Measurements from ENCODE around the gene TNIP2. TPM values are rescaled to one million over a fixed set of nuclear protein-coding genes. Genes with fewer than 3 reads are reported as not detected.

Gene TNIP2
- total RNA-seq, 1 donor from 2014 or later: 25.3 TPM

DNA sequence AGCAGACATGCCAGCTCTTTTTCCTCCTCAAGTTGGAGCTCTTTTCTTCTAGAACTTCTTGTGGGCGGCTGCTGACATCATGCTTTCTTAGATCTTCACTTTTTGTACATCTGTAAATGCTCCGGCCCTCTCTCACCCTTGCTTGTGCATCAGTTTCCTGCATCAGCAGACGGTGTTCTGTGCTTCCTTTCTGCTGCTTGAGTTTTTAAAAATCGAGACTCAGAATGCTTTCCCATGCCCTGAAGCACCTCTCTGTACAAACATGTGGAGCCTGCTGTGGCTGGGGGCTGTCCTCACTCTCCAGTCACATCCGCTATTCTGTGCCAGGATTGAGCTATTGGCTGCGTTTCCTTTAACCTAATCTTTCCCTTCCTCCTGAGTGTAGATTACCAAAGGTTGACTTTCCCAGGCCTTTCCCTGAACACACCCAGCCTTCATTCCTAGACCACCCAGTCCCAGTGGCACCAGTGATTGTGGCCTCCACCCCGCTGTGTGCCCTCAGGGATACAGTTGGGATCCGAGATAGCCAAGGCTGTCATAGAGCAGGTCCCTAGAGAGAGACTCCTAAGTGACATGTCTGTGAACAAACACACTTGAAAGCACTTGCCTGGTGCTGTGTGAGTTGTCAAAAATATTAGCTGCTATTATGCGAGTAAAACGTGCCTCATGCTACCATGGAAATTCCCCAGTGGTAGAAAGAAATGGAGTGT lies 41.9 kb downstream of the TNIP2 start:
- no peak for DNase-seq (ENCODE audit: extremely low spot score, unreplicated experiment)
- Mint-ChIP-seq H3K4me1 (ENCODE audit: unreplicated experiment) (peaks cover 11% of the 10 kb centered on the region), H3K36me3 (peaks cover 30% of the 10 kb centered on the region), H3K4me3 (no peak overlapping the region), H3K27me3 (no peaks in the 10 kb centered on the region), H3K27ac (no peak overlapping the region), H3K9me3 (no peaks in the 10 kb centered on the region)
- TF ChIP-seq, protein P1, sequence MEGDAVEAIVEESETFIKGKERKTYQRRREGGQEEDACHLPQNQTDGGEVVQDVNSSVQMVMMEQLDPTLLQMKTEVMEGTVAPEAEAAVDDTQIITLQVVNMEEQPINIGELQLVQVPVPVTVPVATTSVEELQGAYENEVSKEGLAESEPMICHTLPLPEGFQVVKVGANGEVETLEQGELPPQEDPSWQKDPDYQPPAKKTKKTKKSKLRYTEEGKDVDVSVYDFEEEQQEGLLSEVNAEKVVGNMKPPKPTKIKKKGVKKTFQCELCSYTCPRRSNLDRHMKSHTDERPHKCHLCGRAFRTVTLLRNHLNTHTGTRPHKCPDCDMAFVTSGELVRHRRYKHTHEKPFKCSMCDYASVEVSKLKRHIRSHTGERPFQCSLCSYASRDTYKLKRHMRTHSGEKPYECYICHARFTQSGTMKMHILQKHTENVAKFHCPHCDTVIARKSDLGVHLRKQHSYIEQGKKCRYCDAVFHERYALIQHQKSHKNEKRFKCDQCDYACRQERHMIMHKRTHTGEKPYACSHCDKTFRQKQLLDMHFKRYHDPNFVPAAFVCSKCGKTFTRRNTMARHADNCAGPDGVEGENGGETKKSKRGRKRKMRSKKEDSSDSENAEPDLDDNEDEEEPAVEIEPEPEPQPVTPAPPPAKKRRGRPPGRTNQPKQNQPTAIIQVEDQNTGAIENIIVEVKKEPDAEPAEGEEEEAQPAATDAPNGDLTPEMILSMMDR (conservative IDR thresholded peaks at IDR 0.05): no peak

DNA sequence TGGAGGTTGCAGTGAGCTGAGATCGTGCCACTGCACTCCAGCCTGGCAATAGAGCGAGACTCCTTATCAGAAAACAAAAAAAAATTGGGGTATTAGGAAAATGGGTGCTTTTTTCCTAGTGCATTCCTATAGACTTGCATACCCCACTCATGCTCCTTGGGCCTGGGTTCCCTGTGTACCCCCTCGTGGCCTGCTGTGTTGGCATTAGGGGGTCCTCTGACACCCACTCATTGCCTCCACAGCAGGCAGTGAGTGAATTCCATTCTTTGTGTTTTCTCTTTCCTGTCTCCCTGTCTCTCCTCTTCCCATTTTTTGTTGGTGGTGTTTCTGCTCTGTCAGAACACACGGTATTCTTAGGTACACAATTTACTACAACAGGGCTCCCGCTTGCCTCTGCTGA lies 42.8 kb downstream of the TNIP2 start:
- no peak for DNase-seq (ENCODE audit: extremely low spot score, unreplicated experiment)
- H3K36me3 Mint-ChIP-seq: peaks cover 30% of the 10 kb centered on the region
- TF ChIP-seq, protein P1 (conservative IDR thresholded peaks at IDR 0.05): no peak
- H3K4me1 Mint-ChIP-seq (ENCODE audit: unreplicated experiment): peaks cover 11% of the 10 kb centered on the region
- H3K4me3 Mint-ChIP-seq: no peak overlapping the region
- H3K9me3 Mint-ChIP-seq: no peaks in the 10 kb centered on the region
- no peaks in the 10 kb centered on the region for H3K27me3 Mint-ChIP-seq
- H3K27ac Mint-ChIP-seq: peak overlapping the region; percentile 49

DNA sequence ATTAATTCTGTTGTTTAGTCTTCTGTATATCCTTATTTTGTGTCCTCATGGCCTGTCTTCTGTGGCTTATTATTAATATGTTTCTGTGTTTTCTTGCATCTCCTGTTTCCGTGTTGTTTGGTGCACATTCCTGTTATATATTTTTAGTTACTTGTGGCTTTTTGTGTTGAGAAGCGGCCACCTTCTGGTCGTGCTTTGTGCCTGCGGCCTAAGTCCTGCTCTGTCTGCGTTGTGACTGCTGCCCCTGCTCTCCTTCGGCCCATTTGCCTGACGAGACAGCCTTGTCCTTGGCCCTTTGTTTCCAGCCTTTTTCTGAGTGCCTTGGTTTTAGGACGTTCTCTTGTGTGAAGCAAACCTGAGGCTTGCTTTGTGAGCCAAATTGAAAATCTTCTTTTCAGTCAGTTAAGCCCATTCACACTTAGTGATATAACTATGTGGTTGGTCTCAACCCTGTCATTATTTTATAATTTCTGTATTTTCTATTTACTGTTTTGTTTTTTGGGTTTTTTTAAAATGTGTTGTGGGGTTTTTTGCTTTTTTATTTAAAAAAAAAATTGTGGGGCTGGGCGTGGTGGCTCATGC lies 43.8 kb downstream of the TNIP2 start:
- DNase-seq (ENCODE audit: extremely low spot score, unreplicated experiment): no peak
- no peak overlapping the region for H3K4me3 Mint-ChIP-seq
- H3K9me3 Mint-ChIP-seq: no peaks in the 10 kb centered on the region
- no peak overlapping the region for H3K27ac Mint-ChIP-seq
- H3K27me3 Mint-ChIP-seq: no peaks in the 10 kb centered on the region
- H3K4me1 Mint-ChIP-seq (ENCODE audit: unreplicated experiment): peaks cover 11% of the 10 kb centered on the region
- peaks cover 25% of the 10 kb centered on the region for H3K36me3 Mint-ChIP-seq
- TF ChIP-seq, protein P1 (conservative IDR thresholded peaks at IDR 0.05): peak; percentile 65

DNA sequence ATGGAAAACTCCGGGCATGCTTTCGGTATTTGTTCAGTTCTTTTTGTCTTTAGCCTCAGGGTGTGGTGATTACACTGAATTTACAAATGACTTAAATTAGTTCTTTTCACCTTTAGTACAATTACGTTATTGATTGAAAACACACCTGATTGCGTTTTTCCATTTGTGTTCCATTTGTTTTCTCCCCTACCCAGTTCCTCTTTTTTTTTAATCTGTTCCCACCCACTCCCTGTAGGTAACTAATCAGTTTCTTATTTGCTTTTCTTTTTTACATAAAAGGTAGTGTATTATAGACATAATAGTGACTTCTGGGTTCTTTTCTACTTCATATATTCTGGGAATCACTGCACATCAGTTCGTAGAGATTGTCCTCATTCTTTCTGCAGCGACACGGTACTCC lies 53.4 kb downstream of the TNIP2 start:
- no peak overlapping the region for H3K27ac Mint-ChIP-seq
- H3K9me3 Mint-ChIP-seq: no peaks in the 10 kb centered on the region
- no peaks in the 10 kb centered on the region for H3K4me1 Mint-ChIP-seq (ENCODE audit: unreplicated experiment)
- H3K36me3 Mint-ChIP-seq: peaks cover 30% of the 10 kb centered on the region
- TF ChIP-seq, protein P1 (conservative IDR thresholded peaks at IDR 0.05): no peak
- no peaks in the 10 kb centered on the region for H3K27me3 Mint-ChIP-seq
- no peak for DNase-seq (ENCODE audit: extremely low spot score, unreplicated experiment)
- no peak overlapping the region for H3K4me3 Mint-ChIP-seq

DNA sequence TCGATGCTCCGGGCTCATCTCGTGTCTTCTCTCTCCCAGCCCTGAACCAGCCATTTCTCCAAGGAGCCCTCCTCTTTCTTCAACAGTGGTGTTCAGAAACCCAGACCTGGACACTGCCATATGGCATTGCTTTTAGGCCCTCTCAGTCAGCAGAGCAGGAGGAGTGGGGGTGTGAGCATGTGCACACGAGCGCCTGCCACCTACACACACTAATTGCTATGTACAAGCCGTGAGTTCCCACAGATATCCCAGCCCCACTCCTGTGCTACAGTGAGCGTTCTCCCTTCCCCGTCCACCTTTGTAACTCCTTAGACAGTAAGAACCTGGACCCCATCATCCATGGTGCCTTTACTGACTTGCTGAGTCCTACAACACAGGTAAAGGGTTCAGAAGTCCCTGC lies 53.8 kb downstream of the TNIP2 start:
- Mint-ChIP-seq H3K4me1 (ENCODE audit: unreplicated experiment) (no peaks in the 10 kb centered on the region), H3K36me3 (peaks cover 30% of the 10 kb centered on the region), H3K4me3 (no peak overlapping the region), H3K27me3 (no peaks in the 10 kb centered on the region), H3K27ac (no peak overlapping the region), H3K9me3 (no peaks in the 10 kb centered on the region)
- DNase-seq (ENCODE audit: extremely low spot score, unreplicated experiment): no peak
- TF ChIP-seq, protein P1 (conservative IDR thresholded peaks at IDR 0.05): no peak

All from type B pancreatic cell (in vitro differentiated cells).